GM23248 (cell line): ENCODE data around the gene ATG5. TPM values are rescaled to one million over a fixed set of nuclear protein-coding genes. Genes with fewer than 3 reads are reported as not detected.

Source experiments
- DNase-seq: peaks from one replicate; pipeline ENCODE4 v3.0.0-alpha.2; 2015
- H2AFZ ChIP-seq: fragments of 200-600 bp; sonication (generic); 2 replicates; pipeline ENCODE4 v1.6.1; 2016; ENCODE audit warnings: antibody characterized with exemption
- H3F3A ChIP-seq: fragments of 200-600 bp; sonication (generic); 2 replicates; pipeline ENCODE4 v1.6.1; 2016; ENCODE audit warnings: mild to moderate bottlenecking, antibody characterized with exemption, mixed run types; ENCODE audit not compliant: insufficient read depth
- H3K27ac ChIP-seq: fragments of 200-600 bp; sonication (generic); 2 replicates; pipeline ENCODE4 v1.5.1; 2016; ENCODE audit warnings: mild to moderate bottlenecking
- H3K27me3 ChIP-seq: fragments of 200-600 bp; sonication (generic); replicated peaks from 2 replicates; pipeline ENCODE4 v1.6.1; 2016; ENCODE audit warnings: mild to moderate bottlenecking; ENCODE audit not compliant: insufficient read depth
- H3K36me3 ChIP-seq: fragments of 200-600 bp; sonication (generic); 2 replicates; pipeline ENCODE4 v1.6.1; 2016; ENCODE audit warnings: low read depth, mild to moderate bottlenecking
- H3K4me1 ChIP-seq: fragments of 200-600 bp; sonication (generic); 2 replicates; pipeline ENCODE4 v1.6.1; 2016; ENCODE audit warnings: mild to moderate bottlenecking; ENCODE audit not compliant: insufficient read depth
- H3K4me2 ChIP-seq: fragments of 200-600 bp; sonication (generic); one replicate; pipeline ENCODE4 v1.6.1; 2016; ENCODE audit warnings: mild to moderate bottlenecking; ENCODE audit not compliant: unreplicated experiment
- H3K4me3 ChIP-seq: fragments of 200-600 bp; sonication (generic); 2 replicates; pipeline ENCODE4 v1.5.1; 2016; ENCODE audit warnings: mild to moderate bottlenecking
- H3K79me2 ChIP-seq: fragments of 200-600 bp; sonication (generic); 2 replicates; pipeline ENCODE4 v1.6.1; 2016; ENCODE audit warnings: mild to moderate bottlenecking; ENCODE audit not compliant: insufficient read depth
- H3K9ac ChIP-seq: fragments of 200-600 bp; sonication (generic); 2 replicates; pipeline ENCODE4 v1.6.1; 2016; ENCODE audit warnings: mild to moderate bottlenecking
- H3K9me2 ChIP-seq: fragments of 200-600 bp; sonication (generic); 2 replicates; pipeline ENCODE4 v1.6.1; 2016; ENCODE audit warnings: mixed run types, mild to moderate bottlenecking, moderate library complexity; ENCODE audit not compliant: insufficient read depth
- H3K9me3 ChIP-seq: fragments of 200-600 bp; sonication (generic); one replicate; pipeline ENCODE4 v1.6.1; 2017; ENCODE audit warnings: low read depth
- H4K20me1 ChIP-seq: fragments of 200-600 bp; sonication (generic); 2 replicates; pipeline ENCODE4 v1.6.0; 2016; ENCODE audit not compliant: insufficient read depth
- EZH2 ChIP-seq: fragments of 200-600 bp; sonication (generic); IDR thresholded peaks from 2 replicates; pipeline ENCODE4 v1.6.1; 2018; ENCODE audit warnings: antibody characterized with exemption, mild to moderate bottlenecking; ENCODE audit not compliant: insufficient read depth, poor library complexity, severe bottlenecking
- EZH2phosphoT487 ChIP-seq: fragments of 200-600 bp; sonication (generic); IDR thresholded peaks from 2 replicates; pipeline ENCODE4 v1.6.1; 2018; ENCODE audit warnings: antibody characterized with exemption, moderate library complexity, mild to moderate bottlenecking, low read depth; ENCODE audit not compliant: insufficient read depth
- WGBS, 2 experiments: methylation state at CpG; one replicate each; pipeline ENCODE4 v1.1.6; 2015 to 2017; ENCODE audit warnings: low lambda C conversion rate in 2 of 2, low coverage in 1 of 2; ENCODE audit errors: missing lambda C conversion rate in 2 of 2; 5-methylcytosine and 5-hydroxymethylcytosine counted together
- in situ Hi-C: fragments of 300-500 bp; cut with MboI; formaldehyde crosslinking; loops from 2 replicates; pipeline ENCODE4 v1.15.0; 2020
- polyA plus RNA-seq: library from polyadenylated mRNA; unstranded; fragments of >200 nt; fragmentation: Nextera tagmentation; extraction: Ambion mirVana; gene quantifications from 2 replicates; pipeline ENCODE4 v1.2.1, GENCODE V29; 2016
- total RNA-seq: library from RNA; depleted of rRNA; stranded (reverse); fragments of >200 nt; shearing (Covaris generic); gene quantifications from 2 replicates; pipeline ENCODE4 v1.2.3, GENCODE V29; 2014

The ATG5 gene
- total and polyA plus RNA-seq, 2 experiments from 2014 or later: 39.4 to 44.2 TPM

DNA sequence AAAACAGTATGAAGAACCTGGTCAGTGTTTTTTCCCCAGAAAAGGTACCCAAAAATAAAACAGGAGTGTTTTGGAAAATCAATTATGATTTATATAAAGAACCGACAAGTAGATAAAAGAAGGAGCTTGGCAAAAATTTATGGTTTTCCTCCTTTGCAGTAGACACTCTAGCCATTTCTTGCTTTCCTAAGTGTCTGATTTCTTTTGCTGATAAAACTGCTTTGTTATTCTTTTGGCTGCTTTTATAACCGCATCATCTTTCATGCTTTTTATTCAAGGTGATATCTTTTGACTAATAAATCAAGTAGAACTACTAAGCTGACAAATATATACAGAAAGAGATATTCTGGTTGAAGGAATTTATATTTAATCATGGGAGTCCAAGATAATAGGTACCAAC is 16.6 kb downstream of the ATG5 start:
- Histone ChIP-seq H3K9me3 (no peaks in the 10 kb centered on the region), H3K27ac (no peak overlapping the region), H3K9me2 (no peaks in the 10 kb centered on the region), H4K20me1 (no peaks in the 10 kb centered on the region), H3K9ac (no peak overlapping the region), H3K36me3 (no peaks in the 10 kb centered on the region; the same call in 1 of the 2 replicates), H3K27me3 (no peaks in the 10 kb centered on the region), H3K4me3 (no peak overlapping the region), H3K4me1 (peaks cover 27% of the 10 kb centered on the region), H3K4me2 (peak overlapping the region; percentile 72), H3K79me2 (peaks cover 94% of the 10 kb centered on the region), H2AFZ (no peak overlapping the region), H3F3A (peaks cover 14% of the 10 kb centered on the region; the same call in 1 of the 2 replicates)
- in situ Hi-C loops: loop anchor here (10.0 kb wide), 1 partner anchor 314 kb away; no protein-coding TSS in a partner anchor
- WGBS, 2 experiments: 94 to 97% methylated on average over 2 of the region's 2 CpGs
- TF ChIP-seq EZH2 (no peak), EZH2phosphoT487 (no peak)
- no peak for DNase-seq

- Histone ChIP-seq H3K79me2 (peaks cover 93% of the 10 kb centered on the region), H3K4me2 (no peak overlapping the region), H3F3A (peaks cover 7% of the 10 kb centered on the region), H3K27me3 (no peaks in the 10 kb centered on the region), H3K27ac (no peak overlapping the region), H3K9me3 (no peaks in the 10 kb centered on the region), H2AFZ (no peak overlapping the region), H3K4me3 (no peak overlapping the region), H3K9ac (no peak overlapping the region), H3K4me1 (peaks cover 23% of the 10 kb centered on the region), H3K36me3 (no peaks in the 10 kb centered on the region), H3K9me2 (no peaks in the 10 kb centered on the region), H4K20me1 (no peaks in the 10 kb centered on the region)
- TF ChIP-seq EZH2 (no peak), EZH2phosphoT487 (no peak)
- WGBS, 2 experiments: 96 to 98% methylated on average over 2 of the region's 2 CpGs
- in situ Hi-C loops: loop anchor here (10.0 kb wide), 1 partner anchor 311 kb away; no protein-coding TSS in a partner anchor
- no peak for DNase-seq
These were observed 19.8 kb downstream of the ATG5 start for GRCh38 chr6:106305740-106306139.

DNA sequence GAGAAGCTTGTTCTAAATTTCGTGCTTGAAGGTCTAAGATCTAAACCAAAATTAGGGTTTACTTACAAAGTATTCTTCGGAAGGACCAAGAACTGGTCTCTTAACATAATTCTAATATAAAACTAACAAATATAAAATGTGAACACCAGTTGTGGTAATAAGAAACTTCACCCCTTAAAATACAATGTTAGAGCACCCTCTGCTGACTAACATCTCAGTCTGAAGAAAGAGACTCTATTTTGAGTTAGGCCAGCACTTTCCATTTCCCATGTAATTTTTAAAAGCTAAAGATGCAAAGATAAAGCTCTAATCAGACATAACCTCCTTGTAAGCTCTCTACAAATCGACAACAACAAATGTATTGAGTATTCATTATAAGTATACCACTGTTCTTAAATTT is 24.6 kb downstream of the ATG5 start:
- Histone ChIP-seq H3K4me2 (no peak overlapping the region), H3K27ac (no peak overlapping the region), H3F3A (peaks cover 7% of the 10 kb centered on the region), H3K9me3 (no peaks in the 10 kb centered on the region), H4K20me1 (no peaks in the 10 kb centered on the region), H3K79me2 (peaks cover 96% of the 10 kb centered on the region), H3K27me3 (no peaks in the 10 kb centered on the region), H2AFZ (no peak overlapping the region), H3K36me3 (no peaks in the 10 kb centered on the region), H3K9me2 (no peaks in the 10 kb centered on the region), H3K9ac (no peak overlapping the region), H3K4me3 (no peak overlapping the region), H3K4me1 (peaks cover 13% of the 10 kb centered on the region)
- in situ Hi-C loops: loop anchor here (10.0 kb wide), 1 partner anchor 306 kb away; no protein-coding TSS in a partner anchor
- TF ChIP-seq EZH2phosphoT487 (no peak), EZH2 (no peak)
- DNase-seq: peak; percentile 75
- WGBS, 2 experiments: 14 to 20% methylated on average over 3 of the region's 3 CpGs

DNA sequence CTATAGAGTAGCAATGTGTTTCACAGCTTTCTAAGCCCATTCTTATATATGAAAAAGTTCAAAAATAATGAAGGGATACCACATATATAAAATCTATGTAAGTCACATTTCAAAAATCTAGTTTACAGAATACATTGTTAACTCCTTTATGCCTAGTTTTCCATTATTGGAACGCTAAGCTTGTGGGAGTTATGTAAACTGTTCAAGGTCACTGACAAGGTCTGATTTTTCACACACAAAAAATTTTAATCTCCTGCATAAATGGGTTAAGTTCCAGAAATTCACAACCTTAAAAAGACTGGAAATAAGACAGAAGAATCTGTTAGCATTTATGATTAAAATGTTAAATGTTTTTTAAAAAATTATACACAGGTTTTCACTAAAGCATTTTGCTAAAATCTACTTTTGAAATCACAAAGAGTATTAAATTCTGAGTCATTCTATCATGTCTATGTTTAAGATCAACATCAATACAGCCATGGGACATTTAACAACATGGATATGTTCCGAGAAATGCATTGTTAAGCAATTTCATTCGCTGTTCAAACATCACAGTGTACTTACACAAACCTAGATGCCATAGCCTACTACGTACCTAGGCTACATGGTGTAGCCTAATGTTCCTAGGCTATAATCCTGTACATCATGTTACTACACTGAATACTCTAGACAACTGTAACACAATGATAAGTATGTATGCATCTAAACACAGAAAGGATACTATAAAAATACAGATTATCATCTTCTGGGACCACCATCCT is 25.4 kb downstream of the ATG5 start:
- TF ChIP-seq EZH2 (no peak), EZH2phosphoT487 (no peak)
- in situ Hi-C loops: loop anchor here (10.0 kb wide), 1 partner anchor 305 kb away; no protein-coding TSS in a partner anchor

More for the DNA sequence above, 25.4 kb downstream of the ATG5 start:
- Histone ChIP-seq H4K20me1 (no peaks in the 10 kb centered on the region), H3K27ac (no peak overlapping the region), H3F3A (peaks cover 7% of the 10 kb centered on the region), H3K9ac (no peak overlapping the region), H2AFZ (no peak overlapping the region), H3K36me3 (no peaks in the 10 kb centered on the region), H3K4me1 (peaks cover 13% of the 10 kb centered on the region), H3K9me2 (no peaks in the 10 kb centered on the region), H3K9me3 (no peaks in the 10 kb centered on the region), H3K79me2 (peaks cover 96% of the 10 kb centered on the region), H3K4me2 (no peak overlapping the region), H3K27me3 (no peaks in the 10 kb centered on the region), H3K4me3 (no peak overlapping the region)
- WGBS, 2 experiments: 98% methylated on average over 4 of the region's 4 CpGs
- no peak for DNase-seq
